ENCODE results near the gene FEM1B.

The FEM1B gene

GRCh38 chr15:68241088-68241935 lies 36.2 kb upstream of the FEM1B start:
- TF ChIP-seq POLR2A (IDR thresholded peaks at IDR 0.05; ENCODE audit: low read length) (no peak), GATA1 (IDR thresholded peaks at IDR 0.05; ENCODE audit: low read depth, low read length) (no peak)
- no peak for DNase-seq

GRCh38 chr15:68244235-68244634 lies 33.3 kb upstream of the FEM1B start:
- TF ChIP-seq POLR2A (IDR thresholded peaks at IDR 0.05; ENCODE audit: low read length) (no peak), GATA1 (IDR thresholded peaks at IDR 0.05; ENCODE audit: low read depth, low read length) (no peak)
- no peak for DNase-seq

GRCh38 chr15:68249058-68249713 lies 28.4 kb upstream of the FEM1B start:
- no peak for DNase-seq
- TF ChIP-seq POLR2A (IDR thresholded peaks at IDR 0.05; ENCODE audit: low read length) (no peak), GATA1 (IDR thresholded peaks at IDR 0.05; ENCODE audit: low read depth, low read length) (no peak)

DNA sequence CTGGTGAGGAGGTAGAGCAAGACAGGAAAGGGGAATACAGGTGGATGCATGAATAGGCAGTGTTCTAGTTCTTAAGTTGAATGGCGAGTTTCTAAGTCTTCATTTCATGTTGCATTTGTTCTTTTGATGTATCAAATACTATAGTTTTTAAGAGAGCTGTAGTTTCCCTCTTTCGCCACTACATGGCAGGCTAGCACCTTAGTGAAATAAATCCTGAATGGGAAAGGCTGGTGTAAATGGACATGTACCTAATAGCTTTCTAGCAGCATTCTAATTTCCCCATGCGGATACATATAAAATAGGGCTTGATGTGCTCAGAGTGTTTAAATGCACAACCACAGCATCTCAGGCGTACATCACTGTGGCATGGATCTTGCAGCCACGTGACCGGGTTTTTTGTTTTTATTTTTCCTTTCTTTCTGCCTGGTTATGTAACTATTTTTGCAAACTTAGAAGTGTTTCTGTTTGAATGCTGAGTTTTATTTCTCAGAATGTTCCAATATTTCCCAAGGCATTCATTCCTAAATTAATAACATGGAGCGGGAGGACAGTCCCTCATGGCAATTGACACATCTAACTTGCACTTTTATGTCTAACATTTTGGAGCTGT lies 24.5 kb upstream of the FEM1B start:
- peak; percentile 73 to 75 for DNase-seq

DNA sequence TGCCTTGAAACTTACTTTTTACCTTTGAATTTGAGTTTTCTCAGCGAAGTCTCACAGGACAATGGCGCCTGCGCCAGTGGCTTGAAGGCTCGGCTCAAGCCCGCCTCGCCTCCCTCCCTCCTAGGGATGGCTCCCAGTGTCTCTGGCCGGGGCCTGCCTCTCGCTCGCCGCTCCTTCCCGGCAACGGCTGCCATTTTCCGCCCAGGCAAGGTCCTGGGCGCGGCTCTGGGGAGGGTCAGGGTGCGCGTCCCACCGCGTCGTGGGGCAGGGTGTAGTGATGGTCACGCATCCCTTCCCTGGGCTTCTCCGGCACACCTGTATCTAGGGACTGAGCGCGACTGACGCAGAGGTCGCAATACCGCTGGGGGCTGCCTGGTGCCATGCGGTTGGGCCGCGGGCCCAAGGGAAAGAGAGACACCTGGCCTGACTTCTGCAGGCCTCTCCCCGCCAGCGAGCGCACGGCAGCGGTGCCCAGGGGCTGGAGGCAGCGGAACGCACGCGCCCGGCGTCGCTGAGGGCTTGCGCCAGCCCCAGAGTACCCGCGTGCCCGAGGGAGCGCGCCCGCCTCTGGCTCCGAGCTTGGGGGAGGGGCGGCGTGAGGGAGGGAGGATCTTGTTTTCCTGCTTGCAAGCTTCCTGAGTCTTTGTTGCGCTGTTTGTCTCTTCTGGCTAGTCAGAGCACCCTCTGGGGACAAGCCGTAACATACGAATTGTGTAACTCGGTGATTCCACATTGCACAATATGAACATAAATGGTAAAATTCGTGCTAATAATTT lies 20.7 kb upstream of the FEM1B start:
- DNase-seq: peak; percentile 65 to 75
- TF ChIP-seq POLR2A (IDR thresholded peaks at IDR 0.05; ENCODE audit: low read length) (peak; percentile 57), GATA1 (IDR thresholded peaks at IDR 0.05; ENCODE audit: low read depth, low read length) (no peak)

More for the DNA sequence above, 24.5 kb upstream of the FEM1B start:
- TF ChIP-seq POLR2A (IDR thresholded peaks at IDR 0.05; ENCODE audit: low read length) (no peak), GATA1 (IDR thresholded peaks at IDR 0.05; ENCODE audit: low read depth, low read length) (no peak)

DNA sequence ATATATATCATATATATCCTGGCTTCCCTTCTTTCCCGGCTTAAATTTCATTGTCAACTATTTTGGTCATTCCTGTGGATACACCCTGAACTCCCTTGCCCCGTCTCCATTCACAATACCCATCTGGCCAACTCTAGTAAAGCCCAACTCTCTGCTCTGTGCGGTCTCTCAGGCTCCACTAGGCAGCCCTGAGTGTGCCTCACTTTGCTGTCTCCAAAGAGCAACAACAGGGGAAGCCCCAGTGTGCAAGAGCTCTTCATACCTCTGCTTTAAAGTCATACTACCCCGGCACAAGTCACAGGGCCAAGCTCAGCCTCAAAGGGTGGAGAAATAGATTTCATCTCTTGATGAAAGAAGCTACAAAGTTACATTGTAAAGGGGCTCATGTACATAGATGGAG lies 18.9 kb upstream of the FEM1B start:
- TF ChIP-seq POLR2A (IDR thresholded peaks at IDR 0.05; ENCODE audit: low read length) (no peak), GATA1 (IDR thresholded peaks at IDR 0.05; ENCODE audit: low read depth, low read length) (no peak)
- no peak for DNase-seq

- DNase-seq: no peak
- TF ChIP-seq GATA1 (IDR thresholded peaks at IDR 0.05; ENCODE audit: low read depth, low read length) (no peak), POLR2A (IDR thresholded peaks at IDR 0.05; ENCODE audit: low read length) (no peak)
Observed at GRCh38 chr15:68259883-68260282, 17.7 kb upstream of the FEM1B start.

DNA sequence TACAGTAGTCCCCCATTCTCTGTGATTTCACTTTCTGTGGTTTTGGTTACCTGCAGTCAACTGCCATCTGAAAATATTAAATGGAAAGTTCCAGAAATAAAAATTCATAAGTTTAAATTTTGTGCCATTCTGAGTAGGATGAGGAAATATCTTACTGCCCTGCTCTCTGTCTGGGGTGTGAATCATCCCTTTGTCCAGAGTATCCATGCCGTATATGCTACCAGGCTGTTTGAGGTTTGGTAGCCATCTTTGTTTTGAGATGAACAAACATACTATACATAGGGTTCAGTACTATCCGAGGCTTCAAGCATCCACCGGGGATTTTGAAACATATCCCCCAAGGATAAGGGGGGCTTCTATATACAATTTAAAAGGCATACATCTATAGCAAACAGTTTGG lies 16.3 kb upstream of the FEM1B start:
- no peak for TF ChIP-seq POLR2A (IDR thresholded peaks at IDR 0.05; ENCODE audit: low read length)
- no peak for TF ChIP-seq GATA1 (IDR thresholded peaks at IDR 0.05; ENCODE audit: low read depth, low read length)
- no peak for DNase-seq

- no peak for DNase-seq
- TF ChIP-seq POLR2A (IDR thresholded peaks at IDR 0.05; ENCODE audit: low read length) (no peak), GATA1 (IDR thresholded peaks at IDR 0.05; ENCODE audit: low read depth, low read length) (no peak)
Observed at GRCh38 chr15:68261980-68262379, 15.6 kb upstream of the FEM1B start.

DNA sequence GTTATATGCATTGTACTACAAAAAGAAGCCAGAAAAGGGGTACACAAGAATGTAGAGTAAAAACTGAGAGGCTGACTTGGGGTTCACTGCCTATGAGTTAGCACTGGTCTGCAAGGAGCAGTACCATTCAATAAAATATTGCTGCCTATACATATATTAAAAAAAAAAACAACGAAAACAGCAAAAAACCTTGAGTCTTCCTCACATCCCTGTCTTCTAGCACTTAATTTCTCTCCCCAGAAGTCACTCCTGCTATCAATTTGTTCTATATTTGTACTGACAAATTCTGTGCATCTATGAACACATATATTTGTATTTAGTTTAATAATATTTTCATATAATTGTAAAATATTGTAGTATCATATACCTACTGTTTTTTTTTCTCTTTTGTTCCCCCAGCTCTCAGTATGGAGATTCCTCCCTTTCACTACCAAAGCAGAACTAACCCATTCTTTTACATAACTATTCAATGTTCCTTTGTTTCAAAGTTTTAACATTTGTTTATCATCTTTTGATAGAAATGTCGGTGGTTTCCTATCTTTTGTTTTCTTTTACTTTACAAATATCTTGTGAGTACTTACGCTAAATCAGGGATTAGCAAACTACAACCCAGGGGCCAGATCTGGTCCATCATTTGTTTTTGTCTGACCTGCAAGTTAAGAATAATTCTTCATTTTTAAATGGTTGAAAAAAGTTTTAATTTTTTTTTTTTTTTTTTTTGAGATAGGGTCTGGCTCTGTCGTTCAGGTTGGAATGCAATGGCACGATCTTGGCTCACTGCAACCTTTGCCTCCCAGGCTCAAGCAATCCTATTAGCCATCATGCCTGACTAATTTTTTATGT lies 14.8 kb upstream of the FEM1B start:
- no peak for DNase-seq
- TF ChIP-seq POLR2A (IDR thresholded peaks at IDR 0.05; ENCODE audit: low read length) (no peak), GATA1 (IDR thresholded peaks at IDR 0.05; ENCODE audit: low read depth, low read length) (no peak)

DNA sequence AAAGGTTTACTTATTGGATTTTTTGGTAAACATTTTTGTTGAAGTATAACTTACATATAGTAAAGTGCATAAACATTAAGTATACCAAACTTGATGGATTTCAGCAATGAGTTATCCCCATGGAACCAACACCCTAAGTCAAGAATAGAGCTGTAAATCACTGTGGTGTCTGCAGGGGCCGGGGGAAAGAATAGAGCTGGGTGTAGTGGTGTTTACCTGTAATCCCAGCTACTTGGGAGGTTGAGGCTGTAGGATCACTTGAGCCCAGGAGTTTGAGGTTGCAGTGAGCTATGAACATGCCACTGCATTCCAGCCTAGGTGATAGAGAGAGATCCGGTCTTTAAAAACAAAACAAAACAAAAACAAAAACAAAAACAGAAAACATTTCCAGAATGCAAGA lies 13.3 kb upstream of the FEM1B start:
- no peak for DNase-seq
- TF ChIP-seq POLR2A (IDR thresholded peaks at IDR 0.05; ENCODE audit: low read length): no peak
- no peak for TF ChIP-seq GATA1 (IDR thresholded peaks at IDR 0.05; ENCODE audit: low read depth, low read length)

GRCh38 chr15:68265081-68265480 lies 12.5 kb upstream of the FEM1B start:
- no peak for DNase-seq
- TF ChIP-seq GATA1 (IDR thresholded peaks at IDR 0.05; ENCODE audit: low read depth, low read length) (no peak), POLR2A (IDR thresholded peaks at IDR 0.05; ENCODE audit: low read length) (no peak)

GRCh38 chr15:68265674-68266073 lies 11.9 kb upstream of the FEM1B start:
- no peak for DNase-seq
- TF ChIP-seq GATA1 (IDR thresholded peaks at IDR 0.05; ENCODE audit: low read depth, low read length) (no peak), POLR2A (IDR thresholded peaks at IDR 0.05; ENCODE audit: low read length) (no peak)

Data from erythroblast (primary cell).